ENCODE data around the gene COX6B2.

DNA sequence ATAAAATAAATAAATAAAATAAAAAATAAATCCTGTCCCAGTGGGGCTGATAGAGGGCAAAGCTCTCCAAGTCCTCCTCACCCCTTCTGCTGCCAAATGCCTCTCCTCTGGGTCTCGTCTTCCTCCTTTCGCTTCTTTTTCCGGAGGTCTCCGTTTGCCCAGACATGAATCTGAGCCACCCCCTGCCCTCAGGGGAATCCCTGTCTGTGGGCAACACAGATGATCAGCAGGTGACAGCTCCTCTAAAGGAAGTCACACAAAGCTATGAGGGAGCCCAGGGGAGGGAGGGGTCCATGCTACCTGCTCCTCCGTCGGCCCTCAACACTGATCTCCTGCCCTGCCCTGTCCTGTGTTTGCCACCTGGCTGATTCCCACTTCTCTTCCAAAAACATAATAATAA, 29.9 kb downstream of the COX6B2 start:
- TF ChIP-seq, protein P1, sequence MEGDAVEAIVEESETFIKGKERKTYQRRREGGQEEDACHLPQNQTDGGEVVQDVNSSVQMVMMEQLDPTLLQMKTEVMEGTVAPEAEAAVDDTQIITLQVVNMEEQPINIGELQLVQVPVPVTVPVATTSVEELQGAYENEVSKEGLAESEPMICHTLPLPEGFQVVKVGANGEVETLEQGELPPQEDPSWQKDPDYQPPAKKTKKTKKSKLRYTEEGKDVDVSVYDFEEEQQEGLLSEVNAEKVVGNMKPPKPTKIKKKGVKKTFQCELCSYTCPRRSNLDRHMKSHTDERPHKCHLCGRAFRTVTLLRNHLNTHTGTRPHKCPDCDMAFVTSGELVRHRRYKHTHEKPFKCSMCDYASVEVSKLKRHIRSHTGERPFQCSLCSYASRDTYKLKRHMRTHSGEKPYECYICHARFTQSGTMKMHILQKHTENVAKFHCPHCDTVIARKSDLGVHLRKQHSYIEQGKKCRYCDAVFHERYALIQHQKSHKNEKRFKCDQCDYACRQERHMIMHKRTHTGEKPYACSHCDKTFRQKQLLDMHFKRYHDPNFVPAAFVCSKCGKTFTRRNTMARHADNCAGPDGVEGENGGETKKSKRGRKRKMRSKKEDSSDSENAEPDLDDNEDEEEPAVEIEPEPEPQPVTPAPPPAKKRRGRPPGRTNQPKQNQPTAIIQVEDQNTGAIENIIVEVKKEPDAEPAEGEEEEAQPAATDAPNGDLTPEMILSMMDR (IDR thresholded peaks at IDR 0.05): no peak
- TF ChIP-seq POLR2A (IDR thresholded peaks at IDR 0.05): no peak

Data from vagina (tissue), 2 donors.